Esophagus squamous epithelium (tissue), 4 donors: ENCODE measurements around the gene VIM.

ENCODE experiments used
- POLR2A ChIP-seq, 4 donors: fragments of 450-650 bp; IDR thresholded peaks; one replicate each; pipeline ENCODE4 v1.6.1; 2017; ENCODE audit warnings: antibody characterized with exemption in 4 of 4, mild to moderate bottlenecking in 4 of 4, moderate library complexity in 3 of 4
- TF ChIP-seq, protein P1 (sequence below), 6 experiments: fragments of 450-650 bp in 4 of 6; fragments of 200-600 bp in 2 of 6; sonication (generic) in 2 of 6; IDR thresholded peaks; one replicate each; pipeline ENCODE4 v1.5.1; 2016 to 2019; ENCODE audit warnings: antibody characterized with exemption in 6 of 6, mild to moderate bottlenecking in 4 of 6, moderate library complexity in 4 of 6

DNA sequence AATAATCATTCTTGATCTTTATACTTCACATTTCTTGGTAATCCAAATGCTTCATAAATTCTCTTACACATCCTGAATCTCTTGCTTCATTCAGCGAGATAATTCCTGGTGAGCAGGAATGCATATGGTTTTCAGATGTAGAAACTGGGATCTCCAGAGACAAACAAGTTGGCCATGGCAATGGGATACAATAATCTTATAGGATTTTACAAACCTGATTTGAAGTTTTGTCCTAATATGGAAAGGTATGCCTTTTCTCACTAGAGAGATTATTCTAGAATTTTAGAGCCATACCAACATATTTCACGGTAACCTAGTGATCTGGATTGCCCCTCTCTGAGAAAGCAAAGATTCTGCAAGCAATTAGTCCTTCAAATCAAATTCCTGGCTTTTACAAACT, 13.5 kb upstream of the VIM start:
- TF ChIP-seq POLR2A (IDR thresholded peaks at IDR 0.05) = no peak
- TF ChIP-seq, protein P1, sequence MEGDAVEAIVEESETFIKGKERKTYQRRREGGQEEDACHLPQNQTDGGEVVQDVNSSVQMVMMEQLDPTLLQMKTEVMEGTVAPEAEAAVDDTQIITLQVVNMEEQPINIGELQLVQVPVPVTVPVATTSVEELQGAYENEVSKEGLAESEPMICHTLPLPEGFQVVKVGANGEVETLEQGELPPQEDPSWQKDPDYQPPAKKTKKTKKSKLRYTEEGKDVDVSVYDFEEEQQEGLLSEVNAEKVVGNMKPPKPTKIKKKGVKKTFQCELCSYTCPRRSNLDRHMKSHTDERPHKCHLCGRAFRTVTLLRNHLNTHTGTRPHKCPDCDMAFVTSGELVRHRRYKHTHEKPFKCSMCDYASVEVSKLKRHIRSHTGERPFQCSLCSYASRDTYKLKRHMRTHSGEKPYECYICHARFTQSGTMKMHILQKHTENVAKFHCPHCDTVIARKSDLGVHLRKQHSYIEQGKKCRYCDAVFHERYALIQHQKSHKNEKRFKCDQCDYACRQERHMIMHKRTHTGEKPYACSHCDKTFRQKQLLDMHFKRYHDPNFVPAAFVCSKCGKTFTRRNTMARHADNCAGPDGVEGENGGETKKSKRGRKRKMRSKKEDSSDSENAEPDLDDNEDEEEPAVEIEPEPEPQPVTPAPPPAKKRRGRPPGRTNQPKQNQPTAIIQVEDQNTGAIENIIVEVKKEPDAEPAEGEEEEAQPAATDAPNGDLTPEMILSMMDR (IDR thresholded peaks at IDR 0.05) = no peak
